Naive thymus-derived CD8-positive, alpha-beta T cell (primary cell): ENCODE measurements around the gene TCEANC2. TPM values are rescaled to one million over a fixed set of nuclear protein-coding genes. Genes with fewer than 3 reads are reported as not detected.

Experiments used
- ATAC-seq, 2 donors: fragments of 150-1000 bp; cut with Tn5 transposase in 1 of 2; sonication (Bioruptor Pico), chemical (Tn5 transposase) in 1 of 2; 1 replicate in 1 of 2; 2 replicates in 1 of 2; pipeline ENCODE4 v1.10.0; 2021; ENCODE audit warnings: mild to moderate bottlenecking in 2 of 2, moderate library complexity in 2 of 2
- POLR2A ChIA-PET: fragments of 350-600 bp; sonication (Branson Sonifier 250); formaldehyde crosslinking; loops from one replicate; lab custom pipeline; 2021; ENCODE audit warnings: antibody characterized with exemption; lab: Charles Lee
- DNase-seq, 10 donors: peaks; one replicate each; pipeline versions ENCODE4 v3.0.0 to v3.0.0-alpha.2; 2020 to 2022
- H3K27ac Mint-ChIP-seq, 10 donors: one replicate each; pipeline ENCODE4 v1.8.0; 2020 to 2022; ENCODE audit warnings: mild to moderate bottlenecking in 10 of 10, mixed read lengths in 10 of 10, moderate library complexity in 4 of 10, inconsistent platforms in 1 of 10
- H3K27me3 Mint-ChIP-seq, 5 donors: one replicate each; pipeline ENCODE4 v1.8.0; 2021 to 2022; ENCODE audit warnings: mixed read lengths in 5 of 5
- H3K36me3 Mint-ChIP-seq, 3 donors: one replicate each; pipeline ENCODE4 v1.8.0; 2020 to 2022; ENCODE audit warnings: mixed read lengths in 3 of 3, mild to moderate bottlenecking in 2 of 3, inconsistent platforms in 1 of 3
- H3K4me1 Mint-ChIP-seq, 4 donors: one replicate each; pipeline ENCODE4 v1.8.0; 2021 to 2022; ENCODE audit warnings: mixed read lengths in 4 of 4
- H3K4me3 Mint-ChIP-seq, 10 donors: one replicate each; pipeline ENCODE4 v1.8.0; 2020 to 2022; ENCODE audit warnings: mild to moderate bottlenecking in 10 of 10, mixed read lengths in 10 of 10, moderate library complexity in 6 of 10, inconsistent platforms in 1 of 10
- H3K9me3 Mint-ChIP-seq, 9 donors: one replicate each; pipeline ENCODE4 v1.8.0; 2020 to 2022; ENCODE audit warnings: mixed read lengths in 9 of 9, mild to moderate bottlenecking in 3 of 9, inconsistent platforms in 1 of 9, moderate library complexity in 1 of 9
- polyA plus RNA-seq, 3 donors: library from polyadenylated mRNA; unstranded; fragments of 300-500 nt; fragmentation: Illumina TruSeq; gene quantifications; one replicate each; pipeline ENCODE4 v1.2.3, GENCODE V29; 2021
- total RNA-seq, 8 experiments: library from RNA in 2 of 8; stranded (reverse) in 2 of 8; gene quantifications; one replicate each; pipeline ENCODE4 v1.2.3 and lab custom pipeline; 2021 to 2026

TCEANC2 gene
- total and polyA plus RNA-seq, 5 experiments from 2014 or later = 5.5 to 13.6 (median 7.2) TPM

DNA sequence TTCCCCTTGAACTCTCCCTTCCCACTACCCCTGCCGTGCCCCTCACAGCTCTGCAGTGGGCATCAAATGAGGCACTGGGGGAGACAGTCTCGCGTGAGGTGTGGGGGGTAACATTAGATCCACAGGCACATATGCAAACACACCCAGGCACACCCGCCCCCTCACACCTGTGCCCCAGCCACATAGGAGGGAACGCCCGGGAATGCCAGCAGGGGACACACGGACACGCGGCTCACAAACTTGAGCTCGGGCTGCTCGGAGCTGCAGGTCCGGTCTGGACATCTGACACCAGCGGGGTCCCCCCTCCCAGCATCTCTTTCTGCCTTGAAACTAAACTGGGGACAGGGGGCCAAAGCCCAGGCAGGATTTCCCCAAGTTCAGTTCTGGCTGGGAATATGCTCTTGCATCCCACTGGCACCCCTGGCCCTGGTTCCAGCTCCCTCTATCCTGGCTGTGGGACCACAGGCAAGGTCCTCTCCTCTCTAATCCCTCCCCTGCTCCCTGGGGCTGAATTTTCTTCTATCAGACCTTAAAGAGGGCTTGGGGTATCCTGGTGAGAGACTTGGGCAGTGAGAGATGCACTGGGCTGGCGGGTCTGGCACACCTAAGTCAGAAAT, 68.8 kb downstream of the TCEANC2 start:
- H3K4me1 Mint-ChIP-seq = peaks cover 4 to 14% (median 8%) of the 10 kb centered on the region in 4 donors
- DNase-seq (no peak), ATAC-seq (no peak)
- H3K9me3 Mint-ChIP-seq = no peaks in the 10 kb centered on the region
- H3K36me3 Mint-ChIP-seq = no peaks in the 10 kb centered on the region
- peak overlapping the region in 9 of 10 donors; percentile 34 to 86 (median 68) for H3K4me3 Mint-ChIP-seq
- POLR2A ChIA-PET = interaction anchor here (0.8 kb wide), 1 partner anchor 366 kb away, joined by 3 read pairs; no protein-coding TSS in a partner anchor
- H3K27ac Mint-ChIP-seq = peak overlapping the region in 2 of 10 donors; percentile 65 to 72
- H3K27me3 Mint-ChIP-seq = peaks cover 0 to 2% (median 0%) of the 10 kb centered on the region in 5 donors

DNA sequence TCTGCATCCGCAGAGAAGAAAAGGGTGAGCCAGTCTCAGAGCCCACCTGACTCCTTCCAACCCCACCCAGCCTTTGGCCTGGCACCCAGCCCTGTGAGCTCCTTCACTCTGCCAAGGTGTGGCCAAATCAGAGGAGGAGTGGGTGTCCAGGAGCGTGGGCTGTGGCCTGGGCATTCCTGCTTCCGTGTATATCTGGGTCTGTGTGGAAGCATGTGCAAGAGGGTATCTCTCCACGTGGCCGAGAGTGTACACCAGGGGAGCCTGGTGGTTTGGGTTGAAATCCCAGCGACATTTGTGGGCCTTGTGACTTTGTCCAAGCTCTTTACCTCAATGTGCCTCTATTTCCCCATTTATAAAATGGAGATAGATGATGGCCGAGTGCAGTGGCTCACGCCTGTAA, 69.6 kb downstream of the TCEANC2 start:
- POLR2A ChIA-PET = interaction anchor here (0.8 kb wide), 1 partner anchor 366 kb away, joined by 3 read pairs; no protein-coding TSS in a partner anchor
- no peak overlapping the region for H3K27ac Mint-ChIP-seq
- DNase-seq = no peak
- no peak for ATAC-seq
- H3K36me3 Mint-ChIP-seq = no peaks in the 10 kb centered on the region
- H3K4me1 Mint-ChIP-seq = peaks cover 4 to 14% (median 8%) of the 10 kb centered on the region in 4 donors
- no peaks in the 10 kb centered on the region for H3K9me3 Mint-ChIP-seq
- no peak overlapping the region for H3K4me3 Mint-ChIP-seq
- H3K27me3 Mint-ChIP-seq = peaks cover 0 to 2% (median 0%) of the 10 kb centered on the region in 5 donors

DNA sequence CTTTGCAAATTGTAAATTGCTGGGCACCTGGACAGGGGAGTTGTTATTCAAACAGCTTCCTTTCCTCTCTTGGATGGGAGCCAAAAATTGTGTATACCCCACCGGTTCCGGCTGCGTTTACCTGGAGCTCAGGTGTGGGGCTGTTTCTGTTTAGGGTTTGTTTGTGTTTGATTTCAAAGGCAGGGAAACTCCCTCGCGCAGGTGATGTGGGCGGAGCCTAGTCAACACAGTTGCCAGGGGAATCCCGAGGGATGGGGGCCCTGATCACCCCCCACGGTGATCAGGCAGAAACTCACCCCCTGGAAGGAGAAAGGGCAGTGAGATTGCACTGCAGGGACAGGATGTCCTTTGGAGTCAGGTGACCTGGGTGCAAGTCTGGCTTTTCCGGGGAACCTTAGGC, 71.1 kb downstream of the TCEANC2 start:
- Mint-ChIP-seq H3K36me3 (no peaks in the 10 kb centered on the region), H3K4me1 (peaks cover 4 to 14% (median 8%) of the 10 kb centered on the region in 4 donors), H3K9me3 (no peaks in the 10 kb centered on the region), H3K27me3 (peaks cover 0 to 6% (median 2%) of the 10 kb centered on the region in 5 donors), H3K4me3 (no peak overlapping the region), H3K27ac (peak overlapping the region in 1 of 10 donors; percentile 63)
- DNase-seq (no peak), ATAC-seq (no peak)
- POLR2A ChIA-PET = no interaction called here

- H3K4me1 Mint-ChIP-seq = peaks cover 4 to 14% (median 8%) of the 10 kb centered on the region in 4 donors
- H3K4me3 Mint-ChIP-seq = no peak overlapping the region
- H3K27me3 Mint-ChIP-seq = peaks cover 0 to 6% (median 2%) of the 10 kb centered on the region in 5 donors
- H3K9me3 Mint-ChIP-seq = no peaks in the 10 kb centered on the region
- POLR2A ChIA-PET = no interaction called here
- DNase-seq (no peak), ATAC-seq (no peak)
- no peaks in the 10 kb centered on the region for H3K36me3 Mint-ChIP-seq
- peak overlapping the region in 1 of 10 donors; percentile 11 for H3K27ac Mint-ChIP-seq
Measured at GRCh38 chr1:54124906-54125305, 71.5 kb downstream of the TCEANC2 start.

- Mint-ChIP-seq H3K4me1 (peaks cover 4 to 14% (median 8%) of the 10 kb centered on the region in 4 donors), H3K4me3 (no peak overlapping the region), H3K9me3 (no peaks in the 10 kb centered on the region), H3K36me3 (no peaks in the 10 kb centered on the region), H3K27me3 (peaks cover 0 to 6% (median 2%) of the 10 kb centered on the region in 5 donors), H3K27ac (peak overlapping the region in 1 of 10 donors; percentile 11)
- DNase-seq (no peak), ATAC-seq (no peak)
- POLR2A ChIA-PET = no interaction called here
Measured at GRCh38 chr1:54125386-54126070, 72.1 kb downstream of the TCEANC2 start.

DNA sequence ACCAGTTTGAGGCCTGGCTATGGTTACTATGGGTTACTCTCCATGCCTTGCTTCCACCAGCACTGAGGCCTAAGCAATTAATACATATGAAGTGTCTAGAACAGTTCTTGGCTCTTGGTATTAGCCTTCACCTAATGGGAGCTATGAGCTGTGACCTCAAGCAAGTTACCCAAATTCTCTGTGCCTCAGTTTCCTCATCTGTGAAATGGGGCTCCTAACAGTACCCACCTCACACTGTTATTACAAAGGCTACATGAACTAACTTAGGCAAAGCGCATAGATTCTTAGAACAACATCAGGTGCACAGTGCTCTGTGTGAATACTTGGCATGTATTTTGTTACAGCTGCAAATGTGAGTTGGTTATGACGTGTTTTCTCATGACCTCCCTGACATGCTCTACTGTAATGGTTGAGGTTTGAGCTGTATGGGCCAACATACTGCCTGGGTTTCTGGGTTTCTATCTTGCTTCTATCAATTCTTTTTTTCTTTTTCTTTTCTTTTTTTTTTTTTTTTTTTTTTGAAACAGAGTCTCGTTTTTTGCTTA, 72.9 kb downstream of the TCEANC2 start:
- H3K36me3 Mint-ChIP-seq = no peaks in the 10 kb centered on the region
- no peaks in the 10 kb centered on the region for H3K9me3 Mint-ChIP-seq
- peaks cover 4 to 13% (median 8%) of the 10 kb centered on the region in 4 donors for H3K4me1 Mint-ChIP-seq
- H3K4me3 Mint-ChIP-seq = no peak overlapping the region
- DNase-seq = no peak
- H3K27me3 Mint-ChIP-seq = peaks cover 0 to 6% (median 2%) of the 10 kb centered on the region in 5 donors
- H3K27ac Mint-ChIP-seq = peak overlapping the region in 2 of 10 donors; percentile 21 to 47
- no peak for ATAC-seq
- POLR2A ChIA-PET = no interaction called here

- Mint-ChIP-seq H3K27ac (peak overlapping the region in 2 of 10 donors; percentile 25 to 44), H3K4me3 (no peak overlapping the region), H3K4me1 (no peaks in the 10 kb centered on the region), H3K36me3 (no peaks in the 10 kb centered on the region), H3K27me3 (peaks cover 0 to 4% (median 2%) of the 10 kb centered on the region in 5 donors), H3K9me3 (no peaks in the 10 kb centered on the region)
- POLR2A ChIA-PET = no interaction called here
- DNase-seq = no peak
- no peak for ATAC-seq
Measured at GRCh38 chr1:54127594-54128300, 74.3 kb downstream of the TCEANC2 start.

DNA sequence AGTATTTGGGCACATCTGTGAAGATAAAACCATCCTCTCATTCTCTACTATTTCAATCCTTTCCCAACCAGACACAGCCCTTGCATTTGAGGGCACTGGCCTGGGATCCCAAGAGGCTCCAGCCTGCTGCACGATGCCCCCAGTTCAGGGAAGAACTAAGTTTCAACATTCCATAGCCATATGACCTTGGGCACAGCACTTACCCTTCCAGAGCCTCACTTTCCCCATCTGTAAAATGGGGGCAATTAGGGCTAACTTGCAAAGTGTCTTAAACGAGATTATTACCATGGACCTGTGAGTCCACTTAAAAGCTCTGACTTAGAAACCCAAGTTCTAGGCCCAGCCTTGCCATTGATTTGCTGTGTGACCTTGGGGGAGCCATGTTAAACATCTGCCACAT, 76.5 kb downstream of the TCEANC2 start:
- no peaks in the 10 kb centered on the region for H3K9me3 Mint-ChIP-seq
- H3K4me1 Mint-ChIP-seq = no peaks in the 10 kb centered on the region
- no peaks in the 10 kb centered on the region for H3K36me3 Mint-ChIP-seq
- H3K27me3 Mint-ChIP-seq = peaks cover 0 to 4% (median 2%) of the 10 kb centered on the region in 5 donors
- no peak overlapping the region for H3K4me3 Mint-ChIP-seq
- POLR2A ChIA-PET = no interaction called here
- no peak for DNase-seq
- no peak overlapping the region for H3K27ac Mint-ChIP-seq
- no peak for ATAC-seq

GRCh38 chr1:54131419-54131818, 78.0 kb downstream of the TCEANC2 start:
- Mint-ChIP-seq H3K4me1 (no peaks in the 10 kb centered on the region), H3K27ac (peak overlapping the region in 1 of 10 donors; percentile 21), H3K9me3 (no peaks in the 10 kb centered on the region)

GRCh38 chr1:54132495-54132894, 79.1 kb downstream of the TCEANC2 start:
- H3K4me1 Mint-ChIP-seq = peaks cover 0 to 4% (median 0%) of the 10 kb centered on the region in 4 donors
- no peak overlapping the region for H3K27ac Mint-ChIP-seq
- POLR2A ChIA-PET = no interaction called here
- H3K27me3 Mint-ChIP-seq = peaks cover 0 to 4% (median 2%) of the 10 kb centered on the region in 5 donors
- ATAC-seq (no peak), DNase-seq (no peak)
- no peaks in the 10 kb centered on the region for H3K9me3 Mint-ChIP-seq
- H3K4me3 Mint-ChIP-seq = no peak overlapping the region
- H3K36me3 Mint-ChIP-seq = no peaks in the 10 kb centered on the region

More at GRCh38 chr1:54131419-54131818, 78.0 kb downstream of the TCEANC2 start:
- ATAC-seq (no peak), DNase-seq (no peak)
- H3K36me3 Mint-ChIP-seq = no peaks in the 10 kb centered on the region
- no peak overlapping the region for H3K4me3 Mint-ChIP-seq
- H3K27me3 Mint-ChIP-seq = peaks cover 0 to 4% (median 2%) of the 10 kb centered on the region in 5 donors
- POLR2A ChIA-PET = interaction anchor here (0.9 kb wide), 1 partner anchor 69 kb away, joined by 3 read pairs; the partner anchor contains the start of genes CYB5RL and MRPL37

- H3K27ac Mint-ChIP-seq = no peak overlapping the region
- H3K36me3 Mint-ChIP-seq = no peaks in the 10 kb centered on the region
- POLR2A ChIA-PET = no interaction called here
- ATAC-seq (no peak), DNase-seq (no peak)
- peaks cover 0 to 4% (median 0%) of the 10 kb centered on the region in 4 donors for H3K4me1 Mint-ChIP-seq
- no peak overlapping the region for H3K4me3 Mint-ChIP-seq
- H3K9me3 Mint-ChIP-seq = no peaks in the 10 kb centered on the region
- no peaks in the 10 kb centered on the region for H3K27me3 Mint-ChIP-seq
Measured at GRCh38 chr1:54134295-54134694, 80.9 kb downstream of the TCEANC2 start.

- H3K27me3 Mint-ChIP-seq = no peaks in the 10 kb centered on the region
- ATAC-seq = no peak
- H3K27ac Mint-ChIP-seq = peak overlapping the region in 1 of 10 donors; percentile 24
- no peak for DNase-seq
- H3K9me3 Mint-ChIP-seq = no peaks in the 10 kb centered on the region
- peaks cover 0 to 4% (median 0%) of the 10 kb centered on the region in 4 donors for H3K4me1 Mint-ChIP-seq
- POLR2A ChIA-PET = no interaction called here
- no peak overlapping the region for H3K4me3 Mint-ChIP-seq
- no peaks in the 10 kb centered on the region for H3K36me3 Mint-ChIP-seq
Measured at GRCh38 chr1:54135436-54136120, 82.2 kb downstream of the TCEANC2 start.
